GM19099 (cell line): ENCODE measurements around the gene FAM168B.

Source experiments
- POLR2A ChIP-seq: IDR thresholded peaks from 3 replicates; pipeline ENCODE4 v1.6.1; 2011; ENCODE audit warnings: low read depth; ENCODE audit not compliant: insufficient read length; ENCODE audit errors: extremely low read depth

Gene FAM168B

DNA sequence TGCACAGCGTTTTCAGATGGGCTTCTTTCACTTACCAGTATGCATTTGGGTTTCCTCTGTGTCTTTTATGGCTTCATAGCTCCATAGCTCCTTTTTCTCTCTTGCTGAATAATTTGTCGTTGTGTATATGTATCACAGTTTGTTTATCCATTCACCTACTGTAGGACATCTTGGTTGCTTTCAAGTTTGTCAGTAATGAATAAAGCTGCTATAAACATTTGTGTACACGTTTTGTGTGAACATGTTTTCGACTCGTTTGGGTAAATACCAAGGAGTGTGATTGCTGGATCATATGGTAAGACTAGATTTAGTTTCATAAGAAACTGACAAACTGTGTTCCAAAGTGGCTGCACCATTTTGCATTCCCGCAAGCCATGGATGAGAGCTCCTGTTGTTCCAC, 94.7 kb downstream of the FAM168B start:
- TF ChIP-seq POLR2A = no peak
